HG03354 (cell line): Measurements from ENCODE around the gene ZNF407.
"Not testable (repeated sequence)": the region's sequence is repeated elsewhere in the genome, so short reads cannot be mapped to it uniquely, and the experiment has no call there.

Experiments
- ATAC-seq: cut with Tn5 transposase; IDR thresholded peaks from one replicate; pipeline ENCODE4 v1.9.1; 2021; ENCODE audit warnings: mild to moderate bottlenecking; ENCODE audit not compliant: unreplicated experiment, poor library complexity, severe bottlenecking

ZNF407 gene

GRCh38 chr18:75071484-75071785, 473.8 kb downstream of the ZNF407 start:
- no peak for ATAC-seq

GRCh38 chr18:75071866-75072671, 474.4 kb downstream of the ZNF407 start:
- ATAC-seq, result no peak

- no peak for ATAC-seq
These were observed 475.2 kb downstream of the ZNF407 start for GRCh38 chr18:75072672-75073371.

- no peak for ATAC-seq
These were observed 476.0 kb downstream of the ZNF407 start for GRCh38 chr18:75073654-75074053.

GRCh38 chr18:75074196-75075015, 476.7 kb downstream of the ZNF407 start:
- no peak for ATAC-seq

- ATAC-seq, result no peak
These were observed 477.3 kb downstream of the ZNF407 start for GRCh38 chr18:75075016-75075305.

GRCh38 chr18:75075429-75075841, 477.8 kb downstream of the ZNF407 start:
- no peak for ATAC-seq

GRCh38 chr18:75076286-75076685, 478.6 kb downstream of the ZNF407 start:
- no peak for ATAC-seq

- no peak for ATAC-seq
These were observed 483.8 kb downstream of the ZNF407 start for GRCh38 chr18:75081486-75081885.

- no peak for ATAC-seq
These were observed 485.5 kb downstream of the ZNF407 start for GRCh38 chr18:75083131-75083530.

GRCh38 chr18:75083761-75084160, 486.1 kb downstream of the ZNF407 start:
- no peak for ATAC-seq

GRCh38 chr18:75085676-75086075, 488.0 kb downstream of the ZNF407 start:
- ATAC-seq, result not testable (repeated sequence)

- no peak for ATAC-seq
These were observed 488.9 kb downstream of the ZNF407 start for GRCh38 chr18:75086494-75087034.

- no peak for ATAC-seq
These were observed 489.7 kb downstream of the ZNF407 start for GRCh38 chr18:75087119-75088020.

GRCh38 chr18:75088021-75088506, 490.4 kb downstream of the ZNF407 start:
- no peak for ATAC-seq

GRCh38 chr18:75088622-75089211, 491.0 kb downstream of the ZNF407 start:
- no peak for ATAC-seq

GRCh38 chr18:75089748-75090327, 492.2 kb downstream of the ZNF407 start:
- ATAC-seq, result no peak

- no peak for ATAC-seq
These were observed 492.7 kb downstream of the ZNF407 start for GRCh38 chr18:75090336-75090735.
